ENCODE measurements around the gene PHYKPL.

DNA sequence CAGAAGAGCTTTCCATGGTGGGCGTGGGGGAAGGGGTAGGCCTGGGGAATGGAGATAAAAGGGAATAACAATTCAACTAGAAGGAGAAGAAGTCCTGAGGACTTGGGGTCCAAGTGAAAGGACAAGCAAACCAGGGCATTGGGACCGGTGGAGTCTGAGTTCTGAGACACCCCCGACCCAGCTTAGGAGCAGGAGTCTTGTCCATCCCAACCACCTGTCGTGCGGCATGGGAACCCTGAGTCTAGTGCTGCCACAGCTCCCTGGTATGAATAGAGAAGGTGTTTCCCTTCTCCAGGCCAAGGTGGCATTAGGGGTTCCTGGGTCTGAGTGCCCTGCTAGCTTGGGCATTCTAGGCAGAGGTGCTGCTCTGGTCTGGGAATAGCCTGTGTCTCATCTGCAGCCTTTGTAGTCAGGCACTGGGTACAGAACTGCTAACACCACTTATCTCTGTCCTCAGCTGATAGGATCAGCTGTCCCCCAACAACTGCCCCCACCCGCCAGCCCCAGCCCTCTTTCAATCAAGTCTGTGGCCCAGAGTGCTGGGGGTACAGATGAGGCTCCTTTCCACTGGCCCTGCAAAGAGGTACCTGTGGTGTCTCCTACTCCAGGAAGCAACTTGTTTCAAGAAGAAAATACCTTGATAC is 18.3 kb downstream of the PHYKPL start:
- TF ChIP-seq CTCF (IDR thresholded peaks at IDR 0.05) (no peak), POLR2AphosphoS5 (IDR thresholded peaks at IDR 0.05; ENCODE audit: low read depth, low read length) (peak; percentile 48; the same call in 1 of the 2 replicates), TCF7L2 (IDR thresholded peaks at IDR 0.05; ENCODE audit: low read depth, low read length) (no peak)
